GM12878 (cell line): ENCODE results near the gene HPSE2. TPM values are rescaled to one million over a fixed set of nuclear protein-coding genes. Genes with fewer than 3 reads are reported as not detected.
A peak's percentile ranks its signal among the peaks of the same experiment; 100 is the strongest.

ENCODE experiments used
- ATAC-seq: fragments of 200-7000 bp; cut with Tn5 transposase; 3 replicates; pipeline ENCODE4 v1.9.1; 2020; ENCODE audit warnings: mild to moderate bottlenecking, moderate library complexity
- BruUV-seq: library from RNA; stranded (reverse); fragments of 400-500 nt; replicated peaks from 2 replicates; lab custom pipeline; 2021; lab: Mats Ljungman, UMichigan
- CTCF ChIA-PET: fragments of 300-600 bp; sonication (Branson Sonifier 250); formaldehyde crosslinking; extraction: SDS; loops from one replicate; lab custom pipeline; 2021; ENCODE audit warnings: inconsistent platforms; lab: Yijun Ruan, JAX
- POLR2A ChIA-PET: fragments of 350-600 bp; formaldehyde crosslinking; extraction: SDS; loops from one replicate; lab custom pipeline; 2021; ENCODE audit warnings: inconsistent platforms; lab: Charles Lee
- RAD21 ChIA-PET: fragments of 300-600 bp; sonication (Branson Sonifier 250); formaldehyde crosslinking; loops from one replicate; lab custom pipeline; 2023; ENCODE audit warnings: antibody characterized with exemption; ENCODE audit not compliant: unreplicated experiment; lab: Charles Lee
- SMC1A ChIA-PET: fragments of 300-600 bp; sonication (Branson Sonifier 250); formaldehyde crosslinking; loops from one replicate; lab custom pipeline; 2023; ENCODE audit not compliant: unreplicated experiment, uncharacterized antibody; lab: Charles Lee
- DNase-seq: peaks from one replicate; pipeline ENCODE4 v3.0.0-alpha.2; 2011; ENCODE audit warnings: low read depth, low spot score
- FAIRE-seq: peaks from 3 replicates; lab custom pipeline; 2011; peaks lifted over from hg19 to GRCh38; lab: Jason Lieb, UNC
- H2AFZ ChIP-seq: 2 replicates; pipeline ENCODE4 v1.6.0; 2011; ENCODE audit warnings: low read depth, low read length, control low read depth; ENCODE audit not compliant: control insufficient read depth
- H3K27ac ChIP-seq: 2 replicates; pipeline ENCODE4 v1.5.1; 2011; ENCODE audit warnings: control low read depth; ENCODE audit not compliant: control insufficient read depth, insufficient read depth
- H3K27me3 ChIP-seq, 2 experiments: replicated peaks in 1 of 2; 2 replicates each; pipeline versions ENCODE4 v1.6.0 to v1.6.1; 2011; ENCODE audit warnings: low read length in 1 of 2; ENCODE audit not compliant: control insufficient read depth in 2 of 2, insufficient read depth in 2 of 2
- H3K36me3 ChIP-seq, 2 experiments: 2 replicates each; pipeline ENCODE4 v1.5.1; 2011; ENCODE audit warnings: low read length in 1 of 2; ENCODE audit not compliant: control insufficient read depth in 2 of 2, insufficient read depth in 2 of 2
- H3K4me1 ChIP-seq: 2 replicates; pipeline ENCODE4 v1.6.1; 2011; ENCODE audit warnings: mild to moderate bottlenecking, low read length, moderate library complexity, mixed read lengths; ENCODE audit not compliant: control insufficient read depth, insufficient read depth
- H3K4me2 ChIP-seq: 2 replicates; pipeline ENCODE4 v1.6.0; 2011; ENCODE audit warnings: control low read depth; ENCODE audit not compliant: control insufficient read depth, insufficient read depth
- H3K4me3 ChIP-seq: fragments of 200-600 bp; sonication (generic); 2 replicates; pipeline ENCODE4 v1.5.1; 2016
- H3K79me2 ChIP-seq: 2 replicates; pipeline ENCODE4 v1.6.0; 2011; ENCODE audit warnings: low read length; ENCODE audit not compliant: control insufficient read depth, insufficient read depth
- H3K9ac ChIP-seq: 2 replicates; pipeline ENCODE4 v1.8.0; 2011; ENCODE audit warnings: low read length, control low read depth, mixed read lengths; ENCODE audit not compliant: control insufficient read depth, insufficient read depth
- H3K9me3 ChIP-seq: replicated peaks from 3 replicates; pipeline ENCODE4 v1.5.1; 2011; ENCODE audit warnings: mild to moderate bottlenecking, low read length; ENCODE audit not compliant: control insufficient read depth, insufficient read depth
- H4K20me1 ChIP-seq: 2 replicates; pipeline ENCODE4 v1.6.0; 2011; ENCODE audit not compliant: control insufficient read depth, insufficient read depth
- ETV6 ChIP-seq, 2 experiments: fragments of 450-650 bp in 1 of 2; IDR thresholded peaks in 1 of 2; conservative IDR thresholded peaks in 1 of 2; 2 replicates each; pipeline ENCODE4 v1.6.1; 2014; ENCODE audit warnings: antibody characterized with exemption in 1 of 2, borderline replicate concordance in 1 of 2, low read depth in 1 of 2, mild to moderate bottlenecking in 1 of 2, moderate library complexity in 1 of 2
- HDAC6 ChIP-seq: fragments of 200-600 bp; sonication (generic); IDR thresholded peaks from one replicate; pipeline ENCODE4 v1.8.0; 2017; ENCODE audit warnings: antibody characterized with exemption; ENCODE audit not compliant: unreplicated experiment
- HDGF ChIP-seq: fragments of 450-650 bp; IDR thresholded peaks from 2 replicates; pipeline ENCODE4 v1.6.1; 2016; ENCODE audit warnings: antibody characterized with exemption
- IRF5 ChIP-seq: fragments of 450-650 bp; IDR thresholded peaks from 2 replicates; pipeline ENCODE4 v1.6.1; 2017; ENCODE audit warnings: borderline replicate concordance
- RAD21 ChIP-seq: IDR thresholded peaks from 2 replicates; pipeline ENCODE4 v1.6.1; 2011; ENCODE audit warnings: mild to moderate bottlenecking, low read depth, low read length, moderate library complexity; ENCODE audit not compliant: insufficient read depth
- RB1 ChIP-seq: fragments of 450-650 bp; formaldehyde crosslinking; IDR thresholded peaks from 2 replicates; pipeline ENCODE4 v1.6.1; 2017; ENCODE audit warnings: mild to moderate bottlenecking, borderline replicate concordance
- SMC3 ChIP-seq: IDR thresholded peaks from 2 replicates; pipeline ENCODE4 v1.6.1; 2011; ENCODE audit warnings: low read length, improper control_type of control experiment, borderline replicate concordance
- STAT3 ChIP-seq: IDR thresholded peaks from 2 replicates; pipeline ENCODE4 v1.6.1; 2011; ENCODE audit warnings: low read depth, low read length, improper control_type of control experiment
- YBX1 ChIP-seq: fragments of 450-650 bp; IDR thresholded peaks from 2 replicates; pipeline ENCODE4 v1.6.1; 2016; ENCODE audit warnings: antibody characterized with exemption
- YY1 ChIP-seq: IDR thresholded peaks from 2 replicates; pipeline ENCODE4 v1.6.1; 2011; ENCODE audit warnings: low read depth, mild to moderate bottlenecking, low read length
- ZBED1 ChIP-seq: IDR thresholded peaks from 2 replicates; pipeline ENCODE4 v1.6.1; 2016; ENCODE audit warnings: borderline replicate concordance
- ZNF622 ChIP-seq: fragments of 450-650 bp; IDR thresholded peaks from 2 replicates; pipeline ENCODE4 v1.6.1; 2017; ENCODE audit warnings: mild to moderate bottlenecking, inconsistent platforms
- ZZZ3 ChIP-seq: IDR thresholded peaks from 2 replicates; pipeline ENCODE4 v1.6.1; 2011; ENCODE audit warnings: low read depth; ENCODE audit not compliant: control insufficient read depth, insufficient read length
- WGBS: methylation state at CpG from one replicate; pipeline ENCODE4 v1.1.6; 2016; ENCODE audit warnings: low lambda C conversion rate; ENCODE audit not compliant: insufficient replicate concordance, insufficient coverage; ENCODE audit errors: missing lambda C conversion rate; 5-methylcytosine and 5-hydroxymethylcytosine counted together
- in situ Hi-C: fragments of 300-500 bp; cut with MboI; formaldehyde crosslinking; loops from 9 replicates; pipeline ENCODE4 v1.14.3; 2018; ENCODE audit warnings: mixed read lengths
- intact Hi-C: fragments of 100-400 bp; cut with micrococcal nuclease; formaldehyde crosslinking; loops from one replicate; pipeline ENCODE4 v1.14.2; 2022; ENCODE audit not compliant: unreplicated experiment
- polyA plus RNA-seq, 11 experiments: library from polyadenylated mRNA; depleted of rRNA in 4 of 11; unstranded in 6 of 11; stranded (reverse) in 5 of 11; fragments of >200 nt; fragmentation: Nextera tagmentation in 4 of 11; fragmentation: Illumina TruSeq in 1 of 11; extraction: Ambion mirVana in 4 of 11; extraction: Trizol in 1 of 11; gene quantifications; 1 replicate in 1 of 11; 2 replicates in 10 of 11; pipeline versions ENCODE4 v1.2.1 to v1.2.3, GENCODE V29; 2011 to 2016; ENCODE audit warnings: inconsistent platforms in 2 of 11, missing spikeins in 2 of 11, low read depth in 1 of 11
- total RNA-seq, 4 experiments: library from RNA; depleted of rRNA in 3 of 4; stranded (reverse); fragments of >200 nt in 3 of 4; fragmentation: Illumina TruSeq in 1 of 4; extraction: Trizol in 1 of 4; gene quantifications; 2 replicates each; pipeline versions ENCODE4 v1.2.1 to v1.2.3, GENCODE V29; 2013 to 2021
- TF ChIP-seq, protein P1 (sequence below): IDR thresholded peaks from 2 replicates; pipeline ENCODE4 v1.6.1; 2011; ENCODE audit warnings: low read depth, mild to moderate bottlenecking, low read length, moderate library complexity, borderline replicate concordance; ENCODE audit errors: extremely low read depth
- TF ChIP-seq, protein P2 (sequence below): fragments of 450-650 bp; IDR thresholded peaks from 2 replicates; pipeline ENCODE4 v1.6.1; 2017; ENCODE audit warnings: mild to moderate bottlenecking
- TF ChIP-seq, protein P3 (sequence below): fragments of 150-350 bp; IDR thresholded peaks from 2 replicates; pipeline ENCODE4 v1.6.1; 2016; ENCODE audit warnings: low read depth, low read length

Gene HPSE2
- total and polyA plus RNA-seq, 10 of the 15 experiments (the other 5 are each of a cell fraction or from before 2014, with no cell fraction given): 0.06 TPM; not detected in 9

- in situ Hi-C loops (no loop called here), intact Hi-C loops (no loop called here)
- ChIA-PET CTCF (interaction anchor here (0.6 to 3.0 kb wide), 21 partner anchors 8 to 1261 kb away, joined by 3 to 22 read pairs (median 3); partner anchors contain the start of genes HPS1 and PYROXD2), POLR2A (interaction anchor here (0.7 kb wide), 1 partner anchor 21 kb away, joined by 3 read pairs; no protein-coding TSS in a partner anchor), RAD21 (interaction anchor here (1.0 to 1.4 kb wide), 3 partner anchors 15 to 511 kb away, joined by 3 to 6 read pairs (median 5); no protein-coding TSS in a partner anchor), SMC1A (interaction anchor here (0.6 to 1.5 kb wide), 5 partner anchors 15 to 327 kb away, joined by 3 to 5 read pairs (median 3); no protein-coding TSS in a partner anchor)
- H3K79me2 ChIP-seq: no peaks in the 10 kb centered on the region
- H3K9ac ChIP-seq: no peak overlapping the region
- H3K4me2 ChIP-seq: no peak overlapping the region
- H3K4me3 ChIP-seq: no peak overlapping the region
- no peaks in the 10 kb centered on the region for H3K9me3 ChIP-seq
- DNase-seq (no peak), ATAC-seq (peak; percentile 97), FAIRE-seq (peak; percentile 31)
- H2AFZ ChIP-seq: no peak overlapping the region
- H3K4me1 ChIP-seq: peaks cover 4% of the 10 kb centered on the region
- H3K36me3 ChIP-seq: peaks cover 18 to 19% of the 10 kb centered on the region in 2 experiments; a peak in 3 of 4 replicates
- 79% methylated on average over 21 of the region's 21 CpGs for WGBS
- BruUV-seq: no TSS peak
- H3K27ac ChIP-seq: no peak overlapping the region
- H4K20me1 ChIP-seq: no peaks in the 10 kb centered on the region
- no peaks in the 10 kb centered on the region for H3K27me3 ChIP-seq
- TF ChIP-seq, protein P1, sequence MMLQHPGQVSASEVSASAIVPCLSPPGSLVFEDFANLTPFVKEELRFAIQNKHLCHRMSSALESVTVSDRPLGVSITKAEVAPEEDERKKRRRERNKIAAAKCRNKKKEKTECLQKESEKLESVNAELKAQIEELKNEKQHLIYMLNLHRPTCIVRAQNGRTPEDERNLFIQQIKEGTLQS: no peak
- TF ChIP-seq ZBED1 (no peak), RAD21 (peak; percentile 62), STAT3 (no peak), IRF5 (no peak), YBX1 (no peak), HDAC6 (no peak), SMC3 (peak; percentile 51), HDGF (no peak), RB1 (no peak), YY1 (no peak), ZNF622 (no peak), ETV6 (conservative IDR thresholded peaks at IDR 0.05 in 1 of 2, IDR thresholded peaks at IDR 0.05 in 1 of 2; ENCODE audit: borderline replicate concordance in 1 of 2, low read depth in 1 of 2) (no peak), ZZZ3 (no peak)
- TF ChIP-seq, protein P2, sequence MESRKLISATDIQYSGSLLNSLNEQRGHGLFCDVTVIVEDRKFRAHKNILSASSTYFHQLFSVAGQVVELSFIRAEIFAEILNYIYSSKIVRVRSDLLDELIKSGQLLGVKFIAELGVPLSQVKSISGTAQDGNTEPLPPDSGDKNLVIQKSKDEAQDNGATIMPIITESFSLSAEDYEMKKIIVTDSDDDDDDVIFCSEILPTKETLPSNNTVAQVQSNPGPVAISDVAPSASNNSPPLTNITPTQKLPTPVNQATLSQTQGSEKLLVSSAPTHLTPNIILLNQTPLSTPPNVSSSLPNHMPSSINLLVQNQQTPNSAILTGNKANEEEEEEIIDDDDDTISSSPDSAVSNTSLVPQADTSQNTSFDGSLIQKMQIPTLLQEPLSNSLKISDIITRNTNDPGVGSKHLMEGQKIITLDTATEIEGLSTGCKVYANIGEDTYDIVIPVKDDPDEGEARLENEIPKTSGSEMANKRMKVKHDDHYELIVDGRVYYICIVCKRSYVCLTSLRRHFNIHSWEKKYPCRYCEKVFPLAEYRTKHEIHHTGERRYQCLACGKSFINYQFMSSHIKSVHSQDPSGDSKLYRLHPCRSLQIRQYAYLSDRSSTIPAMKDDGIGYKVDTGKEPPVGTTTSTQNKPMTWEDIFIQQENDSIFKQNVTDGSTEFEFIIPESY: no peak
- TF ChIP-seq, protein P3, sequence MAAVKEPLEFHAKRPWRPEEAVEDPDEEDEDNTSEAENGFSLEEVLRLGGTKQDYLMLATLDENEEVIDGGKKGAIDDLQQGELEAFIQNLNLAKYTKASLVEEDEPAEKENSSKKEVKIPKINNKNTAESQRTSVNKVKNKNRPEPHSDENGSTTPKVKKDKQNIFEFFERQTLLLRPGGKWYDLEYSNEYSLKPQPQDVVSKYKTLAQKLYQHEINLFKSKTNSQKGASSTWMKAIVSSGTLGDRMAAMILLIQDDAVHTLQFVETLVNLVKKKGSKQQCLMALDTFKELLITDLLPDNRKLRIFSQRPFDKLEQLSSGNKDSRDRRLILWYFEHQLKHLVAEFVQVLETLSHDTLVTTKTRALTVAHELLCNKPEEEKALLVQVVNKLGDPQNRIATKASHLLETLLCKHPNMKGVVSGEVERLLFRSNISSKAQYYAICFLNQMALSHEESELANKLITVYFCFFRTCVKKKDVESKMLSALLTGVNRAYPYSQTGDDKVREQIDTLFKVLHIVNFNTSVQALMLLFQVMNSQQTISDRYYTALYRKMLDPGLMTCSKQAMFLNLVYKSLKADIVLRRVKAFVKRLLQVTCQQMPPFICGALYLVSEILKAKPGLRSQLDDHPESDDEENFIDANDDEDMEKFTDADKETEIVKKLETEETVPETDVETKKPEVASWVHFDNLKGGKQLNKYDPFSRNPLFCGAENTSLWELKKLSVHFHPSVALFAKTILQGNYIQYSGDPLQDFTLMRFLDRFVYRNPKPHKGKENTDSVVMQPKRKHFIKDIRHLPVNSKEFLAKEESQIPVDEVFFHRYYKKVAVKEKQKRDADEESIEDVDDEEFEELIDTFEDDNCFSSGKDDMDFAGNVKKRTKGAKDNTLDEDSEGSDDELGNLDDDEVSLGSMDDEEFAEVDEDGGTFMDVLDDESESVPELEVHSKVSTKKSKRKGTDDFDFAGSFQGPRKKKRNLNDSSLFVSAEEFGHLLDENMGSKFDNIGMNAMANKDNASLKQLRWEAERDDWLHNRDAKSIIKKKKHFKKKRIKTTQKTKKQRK: no peak
These were observed 809.9 kb downstream of the HPSE2 start for GRCh38 chr10:98425511-98426352.
